ENCODE measurements around the gene MAPK14. TPM values are rescaled to one million over a fixed set of nuclear protein-coding genes. Genes with fewer than 3 reads are reported as not detected.

Gene MAPK14
- total and polyA plus RNA-seq, 10 of the 15 experiments (the other 5 are each of a cell fraction or from before 2014, with no cell fraction given), result 12.5 to 59.5 (median 43.0) TPM

DNA sequence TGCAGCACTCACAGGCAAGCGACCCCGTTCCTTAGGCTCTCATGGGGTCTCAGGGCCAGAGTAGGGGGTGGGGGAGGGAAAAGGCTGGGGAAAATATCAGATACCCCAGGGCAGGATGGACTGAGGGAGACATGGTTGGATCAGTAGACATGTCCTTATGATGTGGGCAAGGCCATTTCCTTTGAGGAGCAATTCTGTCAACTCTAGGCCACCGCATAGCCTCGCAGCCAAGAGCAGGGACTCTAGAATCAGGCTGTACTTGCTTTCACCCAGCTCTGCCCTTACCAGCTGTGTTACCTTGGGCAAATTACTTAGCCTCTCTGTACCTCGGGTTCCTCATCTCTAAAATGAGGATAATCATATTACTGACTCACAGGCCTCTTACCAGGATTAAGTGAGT, 100.5 kb downstream of the MAPK14 start:
- Histone ChIP-seq H3K36me3 (ENCODE audit: control insufficient read depth in 2 of 2, insufficient read depth in 2 of 2, low read length in 1 of 2) (no peaks in the 10 kb centered on the region), H3K27ac (ENCODE audit: control insufficient read depth, insufficient read depth) (no peak overlapping the region), H3K27me3 (replicated peaks in 1 of 2; ENCODE audit: control insufficient read depth in 2 of 2, insufficient read depth in 2 of 2, low read length in 1 of 2) (no peaks in the 10 kb centered on the region), H3K4me2 (ENCODE audit: control insufficient read depth, insufficient read depth) (no peak overlapping the region), H3K79me2 (ENCODE audit: control insufficient read depth, insufficient read depth, low read length) (no peaks in the 10 kb centered on the region), H3K9me3 (replicated peaks; ENCODE audit: control insufficient read depth, insufficient read depth, low read length) (no peaks in the 10 kb centered on the region), H3K4me1 (ENCODE audit: control insufficient read depth, insufficient read depth, low read length) (peaks cover 30% of the 10 kb centered on the region), H2AFZ (ENCODE audit: control insufficient read depth, low read depth, low read length) (no peak overlapping the region), H3K4me3 (no peak overlapping the region), H3K9ac (ENCODE audit: control insufficient read depth, insufficient read depth, low read length) (no peak overlapping the region), H4K20me1 (ENCODE audit: control insufficient read depth, insufficient read depth) (no peaks in the 10 kb centered on the region)
- 78% methylated on average over 5 of the region's 5 CpGs for WGBS (ENCODE audit: insufficient coverage, insufficient replicate concordance, low lambda C conversion rate, missing lambda C conversion rate)
- intact Hi-C loops (cut with micrococcal nuclease; ENCODE audit: unreplicated experiment), result loop anchor here (10.0 kb wide), 1 partner anchor 177 kb away; no protein-coding TSS in a partner anchor
- ChIA-PET POLR2A (no interaction called here), CTCF (interaction anchor here (2.1 to 7.6 kb wide), 2 partner anchors 9 to 231 kb away, joined by 4 to 82 read pairs; no protein-coding TSS in a partner anchor), SMC1A (ENCODE audit: uncharacterized antibody, unreplicated experiment) (interaction anchor here (5.3 kb wide), 1 partner anchor 67 kb away, joined by 27 read pairs; no protein-coding TSS in a partner anchor), RAD21 (ENCODE audit: unreplicated experiment) (no interaction called here)
- TF ChIP-seq, protein P1, sequence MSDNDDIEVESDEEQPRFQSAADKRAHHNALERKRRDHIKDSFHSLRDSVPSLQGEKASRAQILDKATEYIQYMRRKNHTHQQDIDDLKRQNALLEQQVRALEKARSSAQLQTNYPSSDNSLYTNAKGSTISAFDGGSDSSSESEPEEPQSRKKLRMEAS (IDR thresholded peaks at IDR 0.05; ENCODE audit: low read depth, low read length), result no peak
- TF ChIP-seq RB1 (IDR thresholded peaks at IDR 0.05; ENCODE audit: borderline replicate concordance), result no peak
- TF ChIP-seq RCOR1 (conservative IDR thresholded peaks at IDR 0.05; ENCODE audit: low read depth, low read length), result no peak
- TF ChIP-seq SREBF1 (IDR thresholded peaks at IDR 0.05; ENCODE audit: low read length), result no peak
- no peak for TF ChIP-seq RAD51 (IDR thresholded peaks at IDR 0.05)
- no peak for TF ChIP-seq FOXM1 (IDR thresholded peaks at IDR 0.05; ENCODE audit: low read depth, low read length)
- TF ChIP-seq BCL11A (IDR thresholded peaks at IDR 0.05; ENCODE audit: low read depth, low read length), result no peak
- TF ChIP-seq, protein P2, sequence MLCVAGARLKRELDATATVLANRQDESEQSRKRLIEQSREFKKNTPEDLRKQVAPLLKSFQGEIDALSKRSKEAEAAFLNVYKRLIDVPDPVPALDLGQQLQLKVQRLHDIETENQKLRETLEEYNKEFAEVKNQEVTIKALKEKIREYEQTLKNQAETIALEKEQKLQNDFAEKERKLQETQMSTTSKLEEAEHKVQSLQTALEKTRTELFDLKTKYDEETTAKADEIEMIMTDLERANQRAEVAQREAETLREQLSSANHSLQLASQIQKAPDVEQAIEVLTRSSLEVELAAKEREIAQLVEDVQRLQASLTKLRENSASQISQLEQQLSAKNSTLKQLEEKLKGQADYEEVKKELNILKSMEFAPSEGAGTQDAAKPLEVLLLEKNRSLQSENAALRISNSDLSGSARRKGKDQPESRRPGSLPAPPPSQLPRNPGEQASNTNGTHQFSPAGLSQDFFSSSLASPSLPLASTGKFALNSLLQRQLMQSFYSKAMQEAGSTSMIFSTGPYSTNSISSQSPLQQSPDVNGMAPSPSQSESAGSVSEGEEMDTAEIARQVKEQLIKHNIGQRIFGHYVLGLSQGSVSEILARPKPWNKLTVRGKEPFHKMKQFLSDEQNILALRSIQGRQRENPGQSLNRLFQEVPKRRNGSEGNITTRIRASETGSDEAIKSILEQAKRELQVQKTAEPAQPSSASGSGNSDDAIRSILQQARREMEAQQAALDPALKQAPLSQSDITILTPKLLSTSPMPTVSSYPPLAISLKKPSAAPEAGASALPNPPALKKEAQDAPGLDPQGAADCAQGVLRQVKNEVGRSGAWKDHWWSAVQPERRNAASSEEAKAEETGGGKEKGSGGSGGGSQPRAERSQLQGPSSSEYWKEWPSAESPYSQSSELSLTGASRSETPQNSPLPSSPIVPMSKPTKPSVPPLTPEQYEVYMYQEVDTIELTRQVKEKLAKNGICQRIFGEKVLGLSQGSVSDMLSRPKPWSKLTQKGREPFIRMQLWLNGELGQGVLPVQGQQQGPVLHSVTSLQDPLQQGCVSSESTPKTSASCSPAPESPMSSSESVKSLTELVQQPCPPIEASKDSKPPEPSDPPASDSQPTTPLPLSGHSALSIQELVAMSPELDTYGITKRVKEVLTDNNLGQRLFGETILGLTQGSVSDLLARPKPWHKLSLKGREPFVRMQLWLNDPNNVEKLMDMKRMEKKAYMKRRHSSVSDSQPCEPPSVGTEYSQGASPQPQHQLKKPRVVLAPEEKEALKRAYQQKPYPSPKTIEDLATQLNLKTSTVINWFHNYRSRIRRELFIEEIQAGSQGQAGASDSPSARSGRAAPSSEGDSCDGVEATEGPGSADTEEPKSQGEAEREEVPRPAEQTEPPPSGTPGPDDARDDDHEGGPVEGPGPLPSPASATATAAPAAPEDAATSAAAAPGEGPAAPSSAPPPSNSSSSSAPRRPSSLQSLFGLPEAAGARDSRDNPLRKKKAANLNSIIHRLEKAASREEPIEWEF (IDR thresholded peaks at IDR 0.05; ENCODE audit: insufficient replicate concordance, low read depth, low read length), result no peak
- no peak for TF ChIP-seq POU2F2 (IDR thresholded peaks at IDR 0.05; ENCODE audit: borderline replicate concordance, low read depth, low read length)
- TF ChIP-seq NFXL1 (IDR thresholded peaks at IDR 0.05; ENCODE audit: borderline replicate concordance), result no peak
- TF ChIP-seq IRF4 (IDR thresholded peaks at IDR 0.05; ENCODE audit: low read depth, low read length), result no peak
- TF ChIP-seq CBFB (IDR thresholded peaks at IDR 0.05; ENCODE audit: low read depth), result no peak
- no peak for TF ChIP-seq POLR2AphosphoS5 (IDR thresholded peaks at IDR 0.05; ENCODE audit: low read length)
- no peak for TF ChIP-seq RAD21 (IDR thresholded peaks at IDR 0.05; ENCODE audit: insufficient read depth, low read depth, low read length)
- no peak for TF ChIP-seq ZBED1 (IDR thresholded peaks at IDR 0.05; ENCODE audit: borderline replicate concordance)
- TF ChIP-seq TARDBP (IDR thresholded peaks at IDR 0.05; ENCODE audit: borderline replicate concordance), result no peak
- TF ChIP-seq, protein P3, sequence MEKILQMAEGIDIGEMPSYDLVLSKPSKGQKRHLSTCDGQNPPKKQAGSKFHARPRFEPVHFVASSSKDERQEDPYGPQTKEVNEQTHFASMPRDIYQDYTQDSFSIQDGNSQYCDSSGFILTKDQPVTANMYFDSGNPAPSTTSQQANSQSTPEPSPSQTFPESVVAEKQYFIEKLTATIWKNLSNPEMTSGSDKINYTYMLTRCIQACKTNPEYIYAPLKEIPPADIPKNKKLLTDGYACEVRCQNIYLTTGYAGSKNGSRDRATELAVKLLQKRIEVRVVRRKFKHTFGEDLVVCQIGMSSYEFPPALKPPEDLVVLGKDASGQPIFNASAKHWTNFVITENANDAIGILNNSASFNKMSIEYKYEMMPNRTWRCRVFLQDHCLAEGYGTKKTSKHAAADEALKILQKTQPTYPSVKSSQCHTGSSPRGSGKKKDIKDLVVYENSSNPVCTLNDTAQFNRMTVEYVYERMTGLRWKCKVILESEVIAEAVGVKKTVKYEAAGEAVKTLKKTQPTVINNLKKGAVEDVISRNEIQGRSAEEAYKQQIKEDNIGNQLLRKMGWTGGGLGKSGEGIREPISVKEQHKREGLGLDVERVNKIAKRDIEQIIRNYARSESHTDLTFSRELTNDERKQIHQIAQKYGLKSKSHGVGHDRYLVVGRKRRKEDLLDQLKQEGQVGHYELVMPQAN (conservative IDR thresholded peaks at IDR 0.05), result no peak
- TF ChIP-seq KLF5 (IDR thresholded peaks at IDR 0.05; ENCODE audit: partially characterized antibody), result no peak
- no peak for TF ChIP-seq FOXK2 (IDR thresholded peaks at IDR 0.05)
- DNase-seq (ENCODE audit: low read depth, low spot score) (no peak), FAIRE-seq (no peak), ATAC-seq (no peak)
- in situ Hi-C loops (cut with MboI), result no loop called here
- BruUV-seq (replicated peaks), result no TSS peak
